Neural cell (in vitro differentiated cells): ENCODE measurements around the gene CABP7. TPM values are rescaled to one million over a fixed set of nuclear protein-coding genes. Genes with fewer than 3 reads are reported as not detected.

Source experiments
- H2AFZ ChIP-seq: fragments of 200-600, 300-800 bp; sonication (generic), shearing (Covaris generic); 2 replicates; pipeline ENCODE4 v1.6.0; 2014; ENCODE audit warnings: low read depth, mild to moderate bottlenecking, antibody characterized with exemption, low read length, moderate library complexity
- H3F3A ChIP-seq: fragments of 200-600 bp; shearing (Covaris generic); 2 replicates; pipeline ENCODE4 v1.6.1; 2016; ENCODE audit warnings: mild to moderate bottlenecking, moderate library complexity, mixed read lengths, antibody characterized with exemption, low read length; ENCODE audit not compliant: insufficient read depth, poor library complexity, severe bottlenecking
- H3K27ac ChIP-seq: fragments of 200-600, 300-800 bp; sonication (generic), shearing (Covaris generic); 2 replicates; pipeline ENCODE4 v1.5.1; 2014; ENCODE audit warnings: mild to moderate bottlenecking, low read length, moderate library complexity
- H3K27me3 ChIP-seq: fragments of 300-800, 200-600 bp; sonication (generic), shearing (Covaris generic); 2 replicates; pipeline ENCODE4 v1.6.0; 2014; ENCODE audit warnings: mild to moderate bottlenecking, low read depth, low read length, moderate library complexity; ENCODE audit not compliant: insufficient read depth
- H3K36me3 ChIP-seq: fragments of 300-800, 200-600 bp; sonication (generic), shearing (Covaris generic); 2 replicates; pipeline ENCODE4 v1.5.1; 2014; ENCODE audit warnings: mild to moderate bottlenecking, antibody characterized with exemption, low read length, moderate library complexity; ENCODE audit not compliant: insufficient read depth
- H3K4me2 ChIP-seq: fragments of 300-800, 200-600 bp; sonication (generic), shearing (Covaris generic); 2 replicates; pipeline ENCODE4 v1.6.0; 2014; ENCODE audit warnings: mild to moderate bottlenecking, low read length
- H3K4me3 ChIP-seq: fragments of 300-800, 200-600 bp; sonication (generic), shearing (Covaris generic); 2 replicates; pipeline ENCODE4 v1.5.1; 2014; ENCODE audit warnings: mild to moderate bottlenecking, low read length, moderate library complexity
- H3K79me2 ChIP-seq: fragments of 200-600 bp; shearing (Covaris generic); replicated peaks from 2 replicates; pipeline ENCODE4 v1.6.0; 2014; ENCODE audit warnings: mild to moderate bottlenecking, low read length, moderate library complexity; ENCODE audit not compliant: insufficient read depth
- H3K9ac ChIP-seq: fragments of 300-800, 200-600 bp; sonication (generic), shearing (Covaris generic); 2 replicates; pipeline ENCODE4 v1.6.1; 2016; ENCODE audit warnings: mild to moderate bottlenecking, low read length, mixed read lengths
- H3K9me2 ChIP-seq: fragments of 200-600 bp; shearing (Covaris generic); 2 replicates; pipeline ENCODE4 v1.6.1; 2016; ENCODE audit warnings: mild to moderate bottlenecking, low read length, mixed read lengths; ENCODE audit not compliant: insufficient read depth
- H3K9me3 ChIP-seq: fragments of 200-600, 300-800 bp; sonication (generic), shearing (Covaris generic); 2 replicates; pipeline ENCODE4 v1.6.1; 2016; ENCODE audit warnings: mild to moderate bottlenecking, mixed run types, low read length, moderate library complexity, mixed read lengths
- H4K20me1 ChIP-seq: fragments of 200-600 bp; shearing (Covaris generic); 2 replicates; pipeline ENCODE4 v1.6.1; 2016; ENCODE audit warnings: mild to moderate bottlenecking, mixed run types; ENCODE audit not compliant: insufficient read depth
- CTCF ChIP-seq: fragments of 450-650 bp; IDR thresholded peaks from 2 replicates; pipeline ENCODE4 v1.5.1; 2014; ENCODE audit warnings: antibody characterized with exemption, mild to moderate bottlenecking, moderate library complexity; ENCODE audit not compliant: poor library complexity, severe bottlenecking
- EP300 ChIP-seq: fragments of 450-650 bp; conservative IDR thresholded peaks from 2 replicates; pipeline ENCODE4 v1.6.1; 2014; ENCODE audit warnings: antibody characterized with exemption, mild to moderate bottlenecking, moderate library complexity; ENCODE audit not compliant: poor library complexity, severe bottlenecking
- EZH2 ChIP-seq: fragments of 200-600, 300-800 bp; shearing (Covaris generic), sonication (generic); IDR thresholded peaks from 2 replicates; pipeline ENCODE4 v1.6.1; 2014; ENCODE audit warnings: antibody characterized with exemption, low read length, borderline replicate concordance, mild to moderate bottlenecking; ENCODE audit not compliant: insufficient read depth, poor library complexity, severe bottlenecking
- MXI1 ChIP-seq: fragments of 450-650 bp; conservative IDR thresholded peaks from 2 replicates; pipeline ENCODE4 v1.6.1; 2014; ENCODE audit warnings: antibody characterized with exemption, mild to moderate bottlenecking; ENCODE audit not compliant: poor library complexity, severe bottlenecking
- POLR2AphosphoS5 ChIP-seq: IDR thresholded peaks from 2 replicates; pipeline ENCODE4 v1.6.1; 2012
- RAD21 ChIP-seq: fragments of 450-650 bp; conservative IDR thresholded peaks from 2 replicates; pipeline ENCODE4 v1.6.1; 2014; ENCODE audit warnings: antibody characterized with exemption, mild to moderate bottlenecking, moderate library complexity
- REST ChIP-seq: IDR thresholded peaks from 2 replicates; pipeline ENCODE4 v1.6.1; 2012; ENCODE audit warnings: borderline replicate concordance
- SMC3 ChIP-seq: fragments of 450-650 bp; conservative IDR thresholded peaks from 2 replicates; pipeline ENCODE4 v1.6.1; 2014; ENCODE audit warnings: antibody characterized with exemption, mild to moderate bottlenecking, moderate library complexity; ENCODE audit not compliant: poor library complexity
- TAF1 ChIP-seq: IDR thresholded peaks from 2 replicates; pipeline ENCODE4 v1.6.1; 2012; ENCODE audit warnings: low read depth
- polyA plus RNA-seq: library from polyadenylated mRNA; depleted of rRNA; stranded (reverse); fragments of >200 nt; gene quantifications from 2 replicates; pipeline ENCODE4 v1.2.3, GENCODE V29; 2014

The CABP7 gene
- polyA plus RNA-seq, 1 donor from 2014 or later = 0.67 TPM

DNA sequence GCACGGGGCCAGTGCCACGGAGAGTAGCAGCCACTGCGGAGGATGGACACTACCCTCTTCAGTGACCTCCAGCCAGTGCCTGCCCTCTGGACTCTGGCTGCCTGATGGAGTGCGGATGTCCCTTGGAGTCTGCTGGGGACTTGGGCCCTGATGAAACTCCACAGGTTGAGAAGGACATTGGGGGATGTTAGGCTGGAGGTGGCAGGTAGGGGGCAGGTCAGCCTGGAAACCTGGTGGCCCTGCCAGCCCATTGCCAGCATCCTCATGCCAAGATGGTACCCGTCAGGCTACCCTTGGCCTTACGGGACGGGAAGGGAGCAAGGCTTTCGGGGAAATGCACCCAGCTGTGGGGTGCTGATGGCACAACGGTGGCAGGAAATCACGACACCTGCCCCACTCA, 4.0 kb downstream of the CABP7 start:
- H2AFZ ChIP-seq = no peak overlapping the region

GRCh38 chr22:29724843-29725242, 5.0 kb downstream of the CABP7 start:
- Histone ChIP-seq H3K9ac (no peak overlapping the region), H3K79me2 (no peaks in the 10 kb centered on the region), H3K36me3 (no peaks in the 10 kb centered on the region), H3K4me2 (no peak overlapping the region), H3K27me3 (peaks cover 24% of the 10 kb centered on the region), H2AFZ (no peak overlapping the region), H3K27ac (no peak overlapping the region), H3F3A (no peaks in the 10 kb centered on the region), H3K9me2 (no peaks in the 10 kb centered on the region), H3K9me3 (no peaks in the 10 kb centered on the region), H3K4me3 (no peak overlapping the region), H4K20me1 (no peaks in the 10 kb centered on the region)
- no peak for TF ChIP-seq CTCF
- no peak for TF ChIP-seq RAD21
- no peak for TF ChIP-seq EZH2
- TF ChIP-seq SMC3 = no peak
- TF ChIP-seq POLR2AphosphoS5 = no peak
- TF ChIP-seq REST = no peak

More for the DNA sequence above, 4.0 kb downstream of the CABP7 start:
- H3F3A ChIP-seq = no peaks in the 10 kb centered on the region
- H3K36me3 ChIP-seq = no peaks in the 10 kb centered on the region
- no peaks in the 10 kb centered on the region for H3K9me2 ChIP-seq
- no peaks in the 10 kb centered on the region for H3K79me2 ChIP-seq
- no peak overlapping the region for H3K9ac ChIP-seq
- no peak overlapping the region for H3K27ac ChIP-seq
- no peak overlapping the region for H3K4me2 ChIP-seq
- TF ChIP-seq SMC3 (no peak), RAD21 (no peak), TAF1 (no peak), CTCF (no peak), EZH2 (no peak), EP300 (no peak), MXI1 (no peak), REST (no peak), POLR2AphosphoS5 (no peak)
- no peaks in the 10 kb centered on the region for H4K20me1 ChIP-seq
- H3K27me3 ChIP-seq = peaks cover 34% of the 10 kb centered on the region
- H3K9me3 ChIP-seq = no peaks in the 10 kb centered on the region
- no peak overlapping the region for H3K4me3 ChIP-seq
